K562 treated with DMSO at 1 percent for 4 hours (cell line): ENCODE results near the gene ZNF665. TPM values are rescaled to one million over a fixed set of nuclear protein-coding genes. Genes with fewer than 3 reads are reported as not detected.

Experiments
- total RNA-seq: library from RNA; unstranded; fragments of 300-600 nt; gene quantifications from 2 replicates; pipeline ENCODE4 v1.2.3, GENCODE V29; 2022; ENCODE audit not compliant: insufficient read depth

ZNF665 gene
- 0.35 and 3.1 TPM in 2 replicates for total RNA-seq

DNA sequence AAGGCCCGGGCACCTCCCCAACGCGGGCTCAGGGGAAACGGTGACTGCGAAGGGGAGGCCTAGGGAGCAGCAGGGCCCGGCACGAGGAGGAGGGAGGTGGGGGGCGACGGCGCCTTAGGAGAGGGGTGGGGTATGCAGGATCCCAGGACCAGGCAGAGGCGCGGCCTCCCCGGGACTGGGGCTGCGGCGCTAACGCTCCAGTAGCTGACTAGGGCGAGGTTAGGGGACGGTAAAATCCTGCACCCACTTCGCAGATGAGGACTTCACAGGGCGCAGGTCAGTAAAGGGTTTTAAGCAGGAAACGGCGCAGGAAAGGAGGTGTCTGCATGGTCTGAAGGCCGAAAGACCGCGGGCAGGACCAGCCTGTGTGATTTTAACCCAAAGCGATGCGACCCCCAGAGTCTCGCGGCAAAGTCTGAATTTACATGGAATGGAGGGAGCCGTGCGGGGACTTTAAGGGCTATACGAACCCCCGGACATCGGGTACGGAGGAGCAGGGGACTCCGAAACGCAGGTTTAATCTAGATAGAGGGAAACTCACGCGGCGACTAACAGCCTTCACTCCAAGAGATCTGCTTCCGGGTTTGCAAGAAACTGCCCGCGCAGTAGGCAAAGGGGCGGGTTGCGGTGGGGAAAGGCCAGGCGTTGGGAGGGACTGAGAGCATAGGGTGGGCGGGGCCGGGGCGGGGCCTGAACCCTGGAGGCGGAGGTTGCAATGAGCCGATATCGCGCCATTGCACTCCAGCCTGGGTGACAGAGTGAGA lies at the start of gene ZNF665:
Gene ZNF665 (minus strand): TSS at position 588 of the 764 bp plus-strand sequence. CDS start 10,460 bp downstream, outside the sequence.

DNA sequence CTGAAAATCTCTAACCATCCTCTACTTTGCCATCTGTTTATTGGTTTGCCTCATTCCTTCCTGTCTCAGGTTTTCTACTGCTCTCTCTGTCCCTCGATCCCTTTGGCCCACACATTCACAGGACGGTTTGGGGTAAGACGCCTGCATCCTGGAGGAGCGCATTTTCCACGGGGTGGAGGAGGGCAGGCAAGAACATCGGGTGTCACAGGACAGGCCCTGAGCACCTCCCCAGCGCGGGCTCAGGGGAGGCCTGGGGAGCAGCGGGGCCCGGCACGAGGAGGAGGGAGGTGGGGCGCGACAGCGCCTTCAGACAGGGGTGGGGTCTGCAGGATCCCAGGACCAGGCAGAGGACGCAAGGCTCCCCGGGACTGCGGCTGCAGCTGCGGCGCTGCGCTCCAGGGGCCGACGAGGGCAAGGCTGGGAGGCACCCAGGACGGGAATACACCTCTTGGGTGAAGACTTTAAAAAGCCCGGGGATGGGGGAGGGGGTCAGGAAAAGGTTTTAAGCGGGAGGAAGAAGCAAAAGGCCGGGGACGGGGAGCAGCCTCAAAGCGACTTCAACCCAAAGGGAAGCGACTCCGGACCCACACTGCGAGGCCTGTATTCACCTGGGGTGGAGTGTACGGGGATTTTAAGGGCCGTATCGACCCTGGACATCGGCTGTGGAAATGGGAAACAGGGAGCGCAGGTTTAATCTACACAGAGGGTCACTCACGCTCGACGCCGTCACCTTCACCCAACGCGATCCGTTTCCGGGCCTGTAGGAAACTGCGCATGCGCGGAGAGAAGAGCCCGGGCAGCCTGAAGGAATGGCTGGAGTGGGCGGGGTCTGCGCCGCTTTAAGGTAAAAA lies 60.8 kb downstream of the ZNF665 start, which contains the start of gene ZNF415:
Gene ZNF415 (minus strand): TSS at position 770 of the 851 bp plus-strand sequence. CDS start 10,234 bp downstream, outside the sequence.

Other genes starting within 250 kb of the ZNF665 start
- gene ZNF816, start 230.5 kb downstream of the ZNF665 start, total RNA-seq = 8.3 and 8.8 TPM in 2 replicates
- not detected in 2 replicates for gene ERVV-1, start 179.4 kb downstream of the ZNF665 start, total RNA-seq
- 0.33 TPM in 1 of 2 replicates, not detected in the other for gene ERVV-2, start 148.6 kb downstream of the ZNF665 start, total RNA-seq
- gene ZNF160, start 89.9 kb downstream of the ZNF665 start, total RNA-seq = 8.4 and 10.6 TPM in 2 replicates
- gene ZNF415, start 60.4 kb downstream of the ZNF665 start, total RNA-seq = 0.39 TPM in 1 of 2 replicates, not detected in the other
- gene ZNF347, start 34.3 kb downstream of the ZNF665 start, total RNA-seq = 0.80 and 1.5 TPM in 2 replicates
- not detected in 2 replicates for gene ZNF677, start 61.5 kb upstream of the ZNF665 start, total RNA-seq
- gene VN1R2, start 64.9 kb upstream of the ZNF665 start, total RNA-seq = not detected in 2 replicates
- not detected in 2 replicates for gene VN1R4, start 74.4 kb upstream of the ZNF665 start, total RNA-seq
- 2.9 and 3.4 TPM in 2 replicates for gene ZNF845, start 140.4 kb upstream of the ZNF665 start, total RNA-seq
- gene ZNF525, start 172.3 kb upstream of the ZNF665 start, total RNA-seq = 1.7 and 2.1 TPM in 2 replicates
- 2.5 and 3.8 TPM in 2 replicates for gene ZNF765, start 201.8 kb upstream of the ZNF665 start, total RNA-seq
- 6.4 and 7.6 TPM in 2 replicates for gene ZNF761, start 238.6 kb upstream of the ZNF665 start, total RNA-seq